HG02981 (cell line): Measurements from ENCODE around the gene BNIP3.
"Not testable (repeated sequence)": the region's sequence is repeated elsewhere in the genome, so short reads cannot be mapped to it uniquely, and the experiment has no call there.

Experiments used
- ATAC-seq: cut with Tn5 transposase; IDR thresholded peaks from one replicate; pipeline ENCODE4 v1.9.1; 2021; ENCODE audit warnings: mild to moderate bottlenecking, moderate library complexity; ENCODE audit not compliant: unreplicated experiment

BNIP3 gene

DNA sequence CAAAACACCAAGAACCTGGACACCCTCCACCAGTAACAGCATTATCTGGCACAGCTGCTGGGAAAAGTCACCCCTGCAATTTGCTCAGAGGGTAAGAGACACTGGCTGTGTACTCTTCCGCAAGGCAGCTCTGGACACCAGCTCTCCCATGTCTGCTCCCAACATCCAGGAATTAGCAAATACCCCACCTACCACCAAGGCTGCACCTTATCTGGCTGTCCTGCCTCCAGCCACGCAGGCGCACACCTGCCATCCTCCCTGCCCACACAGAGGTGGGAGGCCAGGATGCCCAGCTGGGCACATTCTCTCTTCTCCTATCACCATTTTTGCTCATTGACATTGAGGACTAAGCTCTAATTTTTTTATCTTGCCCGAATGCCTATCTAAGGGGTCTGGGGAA, 20.3 kb upstream of the BNIP3 start:
- no peak for ATAC-seq

DNA sequence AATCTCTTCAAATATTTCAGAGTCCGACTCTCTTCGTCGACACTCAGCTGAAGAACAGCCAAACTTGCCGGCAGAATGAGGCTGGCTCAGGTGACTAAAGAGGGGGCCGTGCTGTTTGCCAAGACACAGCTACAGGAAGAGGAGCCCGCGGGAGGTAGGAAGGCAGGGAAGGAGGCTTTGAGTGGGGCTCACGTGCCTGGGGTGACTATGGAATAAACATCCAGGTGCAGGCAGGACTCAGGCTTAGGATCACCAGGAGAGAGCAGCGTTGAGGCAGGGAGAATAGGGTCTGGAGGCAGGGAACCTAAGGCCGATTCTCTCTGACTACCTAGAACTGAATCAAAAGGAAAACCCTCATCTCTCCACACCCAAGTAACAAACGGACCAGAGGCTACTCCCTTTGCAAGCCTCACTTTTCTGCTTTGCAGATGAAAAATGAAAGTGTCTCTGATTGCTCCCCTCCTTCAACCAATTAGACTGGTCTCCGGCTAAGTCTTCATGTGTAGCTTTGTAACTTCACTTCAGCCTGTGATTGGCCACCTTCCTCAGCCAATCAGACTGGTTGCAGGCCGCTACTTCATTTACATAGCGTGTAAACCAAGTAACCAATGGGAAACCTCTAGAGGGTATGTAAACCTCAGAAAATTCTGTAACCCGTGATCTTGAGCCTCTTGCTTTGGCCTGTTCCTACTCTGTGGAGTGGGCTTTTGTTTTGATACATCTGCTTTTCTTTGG, 19.7 kb upstream of the BNIP3 start:
- no peak for ATAC-seq

DNA sequence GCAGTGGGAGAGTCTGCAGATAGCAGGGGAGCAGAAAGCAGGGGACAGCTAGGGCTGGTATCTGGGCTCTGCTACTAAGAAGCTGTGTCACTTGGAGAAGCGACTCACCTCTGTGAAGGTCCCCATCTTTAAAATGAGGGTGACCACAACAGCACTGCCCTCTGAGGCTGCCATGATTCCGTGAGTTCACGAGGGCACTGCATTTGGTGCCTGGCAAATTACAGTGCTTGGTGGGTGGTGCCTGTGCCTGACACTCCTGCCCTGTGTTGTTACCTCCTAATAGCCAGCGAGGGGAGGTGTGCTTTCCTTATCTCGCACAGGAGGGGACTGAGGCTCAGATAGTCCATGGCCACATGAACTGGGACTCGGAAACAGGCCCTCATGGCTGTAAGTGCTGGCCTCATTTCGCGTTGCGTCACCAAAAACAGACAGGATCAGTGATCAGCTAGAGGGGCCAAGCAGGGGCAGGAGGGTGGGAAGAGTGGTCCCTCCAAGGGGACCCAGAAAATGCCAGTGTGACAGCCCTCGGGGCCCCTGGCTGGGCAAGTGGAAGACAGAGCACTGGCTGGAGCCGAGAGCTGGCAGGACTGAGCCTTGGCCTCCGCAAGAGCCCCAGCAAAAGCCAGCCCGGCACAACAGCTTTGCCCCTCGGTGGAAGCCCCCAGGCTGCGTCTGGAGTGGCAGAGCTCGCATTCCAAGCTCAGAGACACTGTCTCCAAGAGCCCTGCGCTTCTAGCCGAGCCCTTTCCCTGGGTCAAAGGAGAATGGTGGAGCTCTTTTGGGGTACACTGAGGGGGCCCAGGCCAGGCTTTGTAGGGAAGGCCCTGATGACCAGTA, 17.3 kb upstream of the BNIP3 start:
- no peak for ATAC-seq

DNA sequence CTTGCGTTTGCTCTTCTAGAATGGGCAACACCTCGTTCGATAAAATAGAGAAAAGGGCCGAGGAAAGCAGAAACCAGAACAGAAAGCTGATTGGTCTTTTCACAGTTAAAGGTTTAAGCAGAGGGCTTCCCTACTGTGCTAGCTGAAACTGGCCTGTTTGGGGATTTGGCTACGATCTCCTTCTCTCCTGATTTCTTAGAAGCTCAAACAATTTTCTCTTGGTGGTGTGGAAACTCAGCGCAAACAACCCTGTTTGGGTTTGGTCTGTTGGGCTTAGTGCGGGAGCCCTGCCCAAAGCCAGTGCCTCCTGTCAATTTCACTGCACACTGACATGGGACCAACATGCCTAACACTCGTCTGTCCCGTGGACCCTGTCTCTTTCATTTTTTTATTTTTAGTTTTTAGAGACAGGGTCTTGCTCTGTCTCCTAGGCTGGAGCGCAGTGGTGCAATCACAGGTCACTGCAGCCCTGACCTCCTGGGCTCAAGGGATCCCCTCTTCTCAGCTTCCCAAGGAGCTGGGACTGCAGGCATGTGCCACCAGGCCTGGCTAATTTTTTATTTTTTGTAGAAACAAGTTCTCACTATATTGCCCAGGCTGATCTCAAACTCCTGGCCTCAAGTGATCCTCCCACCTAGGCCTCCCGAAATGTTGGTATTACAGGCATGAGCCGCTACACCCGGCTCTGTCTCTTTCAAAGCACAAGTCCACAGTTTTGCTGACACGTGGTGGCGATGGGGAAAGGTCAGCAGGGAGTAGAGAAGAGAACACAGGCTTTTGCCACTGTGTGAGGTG, 16.5 kb upstream of the BNIP3 start:
- ATAC-seq, result no peak

DNA sequence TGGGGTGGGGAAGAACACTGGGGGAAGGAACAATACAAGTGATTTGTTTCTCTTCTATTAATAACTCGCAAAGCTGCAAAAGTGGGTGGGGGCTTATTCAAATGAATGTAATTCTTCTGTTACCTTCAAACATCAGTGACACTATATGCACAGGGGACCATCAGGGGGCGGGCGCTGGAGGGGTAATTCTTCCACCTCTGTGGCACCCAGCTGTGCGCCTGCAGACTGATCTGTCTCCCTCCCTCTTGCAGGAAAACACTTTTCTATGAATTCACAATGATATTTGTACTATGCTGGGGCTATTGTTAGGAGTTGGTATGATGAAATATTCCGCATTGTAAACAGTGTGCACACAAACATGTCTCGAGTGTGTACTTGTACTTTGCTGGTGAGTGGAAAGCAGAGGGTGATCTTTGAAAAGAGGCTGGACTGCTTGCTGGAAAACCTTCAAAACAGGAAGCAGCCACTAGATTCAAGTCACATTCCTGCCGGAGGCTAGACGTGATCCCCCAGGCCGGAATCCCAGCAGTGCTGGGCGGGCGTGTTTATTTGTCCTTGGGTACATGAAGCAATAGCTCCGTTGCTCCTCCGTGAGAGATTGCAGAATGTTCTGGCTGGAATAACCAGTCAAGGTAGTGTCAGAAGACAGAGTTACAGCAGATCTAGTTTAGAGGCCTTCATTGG, 15.8 kb upstream of the BNIP3 start:
- no peak for ATAC-seq

DNA sequence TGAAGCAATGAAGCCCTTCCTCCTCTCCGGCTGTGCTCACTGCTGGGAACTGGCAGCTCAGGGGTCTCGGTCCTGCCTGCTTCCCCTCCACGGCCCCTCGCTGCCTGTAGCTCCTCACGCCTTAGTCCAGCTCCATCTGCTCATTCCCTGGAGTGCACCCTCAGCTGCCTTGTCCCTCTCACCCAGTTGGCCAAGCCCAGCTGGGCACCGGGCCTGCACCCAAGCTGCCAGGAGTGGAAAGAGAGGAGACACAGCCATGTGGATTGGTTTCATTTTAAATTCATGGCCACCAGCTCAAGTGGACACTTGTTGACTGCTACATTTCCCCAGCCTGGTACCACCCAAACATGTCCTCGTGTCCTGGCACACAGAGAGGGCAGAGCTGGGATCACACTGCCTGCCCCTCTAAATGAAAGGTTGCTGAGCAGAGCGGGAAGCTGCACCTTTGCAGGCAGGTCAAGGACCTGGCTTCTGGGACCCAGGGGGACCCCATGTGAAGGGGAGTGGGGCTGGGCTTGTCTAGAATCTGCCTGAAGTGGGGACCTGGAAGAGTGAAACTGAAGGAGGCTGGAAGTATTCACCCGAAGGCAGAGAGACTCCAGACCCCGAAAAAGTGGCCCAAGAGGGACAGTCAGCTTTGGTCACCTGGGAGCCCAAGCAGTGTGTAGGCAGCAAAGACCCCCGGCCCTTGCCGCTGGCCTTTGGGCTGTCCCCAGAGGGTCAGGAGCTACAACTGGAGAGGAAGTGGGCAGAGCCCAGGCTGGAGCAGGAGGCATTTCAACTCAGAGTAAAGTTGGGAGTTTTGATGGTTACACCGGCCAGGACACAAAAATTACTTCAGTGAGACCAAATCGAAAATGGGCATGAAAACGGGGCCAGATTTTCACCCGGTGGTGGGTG, 15.0 kb upstream of the BNIP3 start:
- no peak for ATAC-seq

DNA sequence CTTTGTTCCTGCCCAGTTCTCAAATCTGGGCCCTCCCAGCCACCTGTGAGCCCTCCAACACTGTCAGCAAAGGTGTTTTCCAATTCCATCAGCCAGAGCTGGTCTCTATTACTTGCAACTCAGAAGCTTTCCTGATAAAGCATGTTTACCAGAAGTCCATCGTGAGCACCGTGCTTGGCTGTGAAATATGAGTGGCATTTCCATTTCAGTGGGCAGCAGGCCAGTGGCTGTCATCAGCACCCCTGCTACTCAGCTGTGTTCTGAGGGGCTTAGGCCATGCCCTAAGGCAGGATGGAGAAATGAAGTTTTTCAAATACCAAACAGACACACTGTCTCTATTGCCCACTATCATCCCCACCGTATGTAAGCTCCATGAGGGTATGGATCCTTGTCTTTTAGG, 12.7 kb upstream of the BNIP3 start:
- no peak for ATAC-seq

DNA sequence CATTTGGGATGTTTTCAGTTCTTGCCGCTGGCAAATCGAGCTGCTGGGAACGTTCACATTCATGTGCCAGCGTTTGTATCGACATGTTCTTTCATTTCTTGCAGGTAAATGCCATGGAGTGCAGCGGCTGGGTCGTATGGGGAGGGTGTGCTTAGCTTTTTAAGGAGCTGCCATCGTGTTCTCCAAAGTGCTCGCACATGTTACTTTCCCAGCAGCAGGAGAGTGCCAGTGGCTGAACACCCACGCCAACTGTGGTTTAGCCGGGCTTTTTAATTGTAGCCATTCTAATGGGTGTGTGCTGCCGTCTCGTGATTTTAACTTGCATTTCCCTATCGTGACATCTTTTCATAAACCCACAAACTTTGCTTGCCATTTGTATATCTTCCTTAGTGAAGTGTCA, 11.6 kb upstream of the BNIP3 start:
- ATAC-seq, result no peak

DNA sequence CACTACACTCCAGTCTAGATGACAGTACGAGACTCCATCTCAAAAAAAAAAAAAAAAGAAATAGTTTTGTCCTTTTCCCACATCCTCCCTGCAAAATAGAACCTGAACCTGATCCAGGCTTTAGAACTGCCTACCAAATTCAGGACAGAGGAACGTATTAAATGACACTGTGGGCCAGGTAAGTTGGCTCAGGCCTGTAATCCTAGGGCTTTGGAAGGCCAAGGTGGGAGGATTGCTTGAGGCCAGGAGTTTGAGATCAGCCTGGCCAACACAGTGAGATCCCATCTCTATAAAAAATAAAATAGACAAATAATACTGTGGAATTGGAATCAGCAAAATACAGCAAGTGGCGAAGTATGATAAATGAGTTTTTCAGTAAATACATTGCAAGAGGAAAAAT, 10.0 kb upstream of the BNIP3 start:
- no peak for ATAC-seq

DNA sequence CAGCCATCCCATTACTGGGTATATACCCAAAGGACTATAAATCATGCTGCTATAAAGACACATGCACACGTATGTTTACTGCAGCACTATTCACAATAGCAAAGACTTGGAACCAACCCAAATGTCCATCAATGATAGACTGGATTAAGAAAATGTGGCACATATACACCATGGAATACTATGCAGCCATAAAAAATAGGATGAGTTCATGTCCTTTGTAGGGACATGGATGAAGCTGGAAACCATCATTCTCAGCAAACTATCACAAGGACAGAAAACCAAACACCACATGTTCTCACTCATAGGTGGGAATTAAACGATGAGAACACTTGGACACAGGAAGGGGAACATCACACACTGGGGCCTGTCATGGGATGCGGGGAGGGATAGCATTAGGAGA, 6.1 kb upstream of the BNIP3 start:
- ATAC-seq, result not testable (repeated sequence)

DNA sequence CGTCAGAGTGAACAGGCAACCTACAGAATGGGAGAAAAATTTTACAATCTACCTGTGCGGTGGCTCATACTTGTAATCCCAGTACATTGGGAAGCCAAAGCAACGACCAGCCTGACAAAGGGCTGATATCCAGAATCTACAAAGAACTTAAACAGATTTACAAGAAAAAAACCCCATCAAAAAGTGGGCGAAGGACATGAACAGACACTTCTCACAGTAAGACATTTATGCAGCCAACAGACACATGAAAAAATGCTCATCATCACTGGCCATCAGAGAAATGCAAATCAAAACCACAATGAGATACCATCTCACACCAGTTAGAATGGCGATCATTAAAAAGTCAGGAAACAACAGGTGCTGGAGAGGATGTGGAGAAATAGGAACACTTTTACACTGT, 5.6 kb upstream of the BNIP3 start:
- ATAC-seq, result not testable (repeated sequence)

DNA sequence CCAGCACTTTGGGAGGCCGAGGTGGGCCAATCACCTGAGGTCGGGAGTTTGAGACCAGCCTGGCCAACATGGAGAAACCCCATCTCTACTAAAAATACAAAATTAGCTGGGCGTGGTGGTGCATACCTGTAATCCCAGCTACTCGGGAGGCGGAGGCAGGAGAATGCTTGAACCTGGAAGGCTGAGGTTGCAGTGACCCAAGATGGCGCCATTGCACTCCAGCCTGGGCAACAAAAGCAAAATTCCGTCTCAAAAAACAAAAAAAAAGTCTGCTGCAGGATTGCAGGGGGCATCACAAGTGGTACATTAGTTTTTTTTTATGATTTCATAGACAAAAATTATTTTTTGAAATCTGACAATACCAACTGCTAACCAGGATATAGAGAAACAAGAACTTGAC, 5.1 kb upstream of the BNIP3 start:
- ATAC-seq, result not testable (repeated sequence)

DNA sequence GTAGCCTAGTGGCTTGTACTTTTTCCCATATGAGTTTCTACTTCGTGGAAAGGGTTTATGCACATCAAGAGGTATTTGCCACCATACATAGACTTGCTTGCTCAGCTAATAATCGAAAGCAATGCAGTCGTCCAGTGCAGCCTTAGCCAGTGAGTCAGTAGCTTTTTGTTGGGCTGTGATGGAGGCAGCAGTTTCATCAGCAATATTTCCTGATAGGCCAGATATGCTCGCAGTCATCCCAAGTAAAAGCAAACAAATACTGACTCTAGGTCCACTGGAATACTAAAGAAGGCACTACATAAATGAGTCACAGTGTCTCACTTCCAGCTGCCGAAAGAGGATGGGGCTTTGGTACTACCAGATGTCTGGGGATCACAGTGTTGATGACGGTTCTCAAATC, 2.1 kb upstream of the BNIP3 start:
- no peak for ATAC-seq

DNA sequence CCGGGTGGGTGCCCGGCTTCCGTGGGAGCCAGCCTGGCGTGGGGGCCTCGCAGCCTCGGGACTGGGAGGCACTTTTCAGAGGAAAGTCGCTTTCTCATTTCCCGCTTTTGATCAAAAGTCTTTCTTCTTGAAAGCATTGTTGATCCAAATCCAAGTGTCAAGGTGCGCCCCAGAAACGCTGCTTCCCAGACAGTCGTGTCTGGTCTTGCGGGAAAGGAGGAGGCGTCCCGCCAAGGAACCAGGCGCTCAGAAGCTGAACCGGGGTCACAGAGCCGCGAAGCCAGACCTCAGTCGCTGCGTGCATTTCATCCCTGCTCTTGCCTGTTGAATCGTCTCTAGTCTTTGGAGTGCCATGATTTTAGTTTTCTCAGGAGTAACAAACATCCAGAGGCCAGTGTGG, 1.1 kb upstream of the BNIP3 start:
- ATAC-seq, result no peak

DNA sequence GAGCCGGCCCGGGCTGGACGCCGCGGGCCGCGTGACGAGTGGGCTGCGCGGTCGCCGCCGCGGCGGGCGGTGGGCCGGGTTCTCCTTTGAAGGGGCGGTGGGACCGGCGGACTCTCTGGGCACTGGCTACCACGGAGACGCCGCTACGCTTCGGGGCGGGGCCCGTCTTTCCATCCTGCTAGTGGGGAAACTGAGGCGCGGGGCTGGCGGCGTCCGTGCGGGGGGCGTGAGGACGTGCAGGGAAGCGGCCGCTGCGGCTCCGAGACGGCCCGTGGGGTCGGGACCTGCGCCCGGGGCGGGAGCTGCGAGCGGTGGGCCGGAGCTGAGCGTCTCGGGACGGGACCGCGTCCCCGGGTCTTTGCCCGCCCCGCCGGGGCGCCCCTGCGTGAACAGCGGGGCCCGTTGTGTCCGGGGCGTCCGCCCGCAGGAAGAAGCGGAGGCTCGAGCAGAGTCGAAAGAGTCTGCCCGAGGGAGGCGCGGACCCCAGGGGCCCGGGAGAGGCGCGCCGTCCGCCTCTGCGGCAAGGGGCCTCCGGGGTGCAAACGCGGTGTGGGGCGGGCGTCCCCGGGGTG, 548 bp upstream of the BNIP3 start:
- ATAC-seq, result peak; percentile 14

DNA sequence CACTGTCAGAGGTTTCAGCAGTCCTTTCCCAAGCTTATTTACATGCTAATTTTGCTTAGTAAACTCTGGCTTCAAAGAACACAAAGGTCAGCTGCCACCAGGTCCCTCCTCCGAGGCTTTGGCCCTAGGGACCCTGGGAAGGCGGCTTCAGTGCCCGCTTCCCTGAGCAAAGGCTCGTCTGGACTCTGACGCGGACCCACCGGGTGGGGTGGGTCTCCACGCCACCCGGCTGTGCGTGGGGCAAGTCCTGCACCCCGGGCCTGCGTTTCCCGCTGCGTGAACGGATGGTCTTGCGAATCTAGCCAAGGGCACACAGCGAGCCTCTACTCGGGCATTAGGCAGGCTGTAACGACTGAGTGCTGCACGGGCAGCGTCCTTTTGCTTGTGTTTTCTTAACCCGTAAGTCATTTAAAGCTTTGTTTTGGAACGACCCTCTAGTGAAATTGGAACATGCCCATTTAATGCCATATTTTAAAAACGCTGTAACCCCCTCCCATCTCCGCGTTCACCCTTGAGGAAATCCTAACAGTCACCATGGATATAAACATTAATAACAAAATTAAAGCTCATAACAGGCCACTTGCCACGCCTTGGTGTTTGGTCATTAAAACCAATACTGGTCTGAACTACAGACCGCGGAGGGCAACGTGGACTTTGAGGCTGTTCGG, 828 bp downstream of the BNIP3 start:
- no peak for ATAC-seq

DNA sequence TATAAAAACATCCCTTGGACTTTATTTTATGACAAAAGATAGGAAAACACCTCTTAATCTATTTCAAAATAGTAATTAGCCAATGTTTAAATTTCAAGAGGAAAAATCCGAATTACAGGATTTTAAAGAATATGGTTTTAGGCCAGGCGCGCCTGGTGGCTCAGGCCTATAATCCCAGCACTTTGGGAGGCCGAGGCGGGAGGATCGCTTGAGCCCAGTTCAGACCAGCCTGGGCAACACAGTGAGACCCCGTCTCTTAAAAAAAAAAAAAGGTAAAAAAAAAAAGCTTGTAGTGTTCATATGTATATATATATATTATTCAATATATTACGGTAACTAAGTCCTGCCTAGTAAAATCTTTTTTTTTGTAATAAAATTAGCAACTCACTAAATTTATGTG, 1.4 kb downstream of the BNIP3 start:
- no peak for ATAC-seq

DNA sequence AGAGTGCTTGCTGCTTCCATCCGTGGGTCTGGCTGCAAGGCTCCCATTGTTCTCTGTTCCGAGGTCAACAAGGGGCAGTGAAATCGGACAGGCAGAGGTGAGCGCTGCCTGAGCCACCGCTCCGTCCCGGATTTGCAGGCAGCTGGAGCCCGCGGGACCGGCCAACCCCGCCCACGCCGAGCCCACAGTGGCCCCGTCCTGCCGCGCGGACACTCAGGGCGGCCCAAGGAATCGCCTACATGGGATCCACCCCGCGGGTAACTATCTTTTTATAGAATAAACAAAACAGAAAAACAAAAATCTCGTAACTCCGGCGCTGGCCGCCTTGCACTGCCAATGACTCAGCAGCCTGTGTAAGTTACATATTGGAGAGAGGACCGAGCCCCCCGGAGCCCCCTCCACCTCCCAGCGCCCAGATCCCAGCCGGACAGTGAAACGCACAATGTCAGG, 1.9 kb downstream of the BNIP3 start:
- no peak for ATAC-seq

DNA sequence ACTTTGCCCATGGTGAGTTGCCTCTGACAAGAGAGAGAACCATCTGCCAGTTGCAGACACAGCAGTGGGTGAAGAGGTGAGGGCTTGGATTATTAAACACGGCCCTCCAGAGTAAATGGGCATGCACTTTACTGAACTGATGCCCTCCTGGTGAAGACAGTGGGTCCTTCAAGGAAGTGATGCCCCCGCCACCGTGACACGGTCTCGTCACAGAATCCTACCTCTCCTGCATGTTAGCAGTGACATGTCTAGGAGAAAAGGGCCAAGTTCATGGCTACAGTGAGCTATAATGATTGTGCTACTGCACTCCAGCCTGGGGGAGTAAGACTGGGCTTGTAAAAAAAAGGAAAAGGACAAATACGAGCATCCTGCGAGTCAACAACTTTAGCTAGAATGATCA, 2.4 kb downstream of the BNIP3 start:
- ATAC-seq, result no peak
